AG04449 (cell line): ENCODE measurements around the gene ZFP62.

Experiments
- CTCF ChIA-PET: fragments of 350-600 bp; formaldehyde crosslinking; extraction: SDS; loops from one replicate; lab custom pipeline; 2021; ENCODE audit warnings: antibody characterized with exemption; lab: Yijun Ruan, JAX
- POLR2A ChIA-PET: fragments of 400-600, 350-600 bp; formaldehyde crosslinking; extraction: SDS; loops from one replicate; lab custom pipeline; 2020; ENCODE audit warnings: antibody characterized with exemption, inconsistent platforms; lab: Yijun Ruan, JAX
- DNase-seq: peaks from one replicate; pipeline ENCODE4 v3.0.0-alpha.2; 2010; ENCODE audit warnings: low read depth, low spot score
- H3K4me3 ChIP-seq: 2 replicates; pipeline ENCODE4 v1.5.1; 2011; ENCODE audit warnings: low read depth, mild to moderate bottlenecking, control low read depth, low read length
- TF ChIP-seq, protein P1 (sequence below): IDR thresholded peaks from one replicate; pipeline ENCODE4 v1.5.1; 2011; ENCODE audit warnings: mild to moderate bottlenecking, moderate library complexity, low read length, control low read depth, inconsistent platforms; ENCODE audit not compliant: insufficient read depth; ENCODE audit errors: missing control alignments

ZFP62 gene

DNA sequence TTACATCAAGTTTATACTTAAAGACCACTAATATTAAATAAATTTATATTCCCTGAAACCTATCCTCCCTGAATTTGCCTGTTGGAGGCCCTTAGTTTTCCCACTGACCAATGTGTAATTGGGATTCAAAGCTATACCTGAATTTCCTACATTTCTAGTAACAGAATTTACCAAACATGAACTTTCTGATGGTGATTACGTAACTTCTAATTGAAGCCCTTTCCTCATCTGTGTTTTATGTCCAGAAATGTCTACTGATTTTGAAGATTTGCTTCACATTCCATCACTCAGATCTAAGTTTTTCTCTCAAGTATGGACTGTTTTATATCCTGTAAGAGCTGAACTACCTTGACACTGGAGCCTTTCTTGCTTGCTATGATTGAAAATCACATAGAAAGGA, 12.8 kb downstream of the ZFP62 start:
- DNase-seq, result no peak
- ChIA-PET POLR2A (no interaction called here), CTCF (no interaction called here)
- H3K4me3 ChIP-seq, result no peak overlapping the region
- TF ChIP-seq, protein P1, sequence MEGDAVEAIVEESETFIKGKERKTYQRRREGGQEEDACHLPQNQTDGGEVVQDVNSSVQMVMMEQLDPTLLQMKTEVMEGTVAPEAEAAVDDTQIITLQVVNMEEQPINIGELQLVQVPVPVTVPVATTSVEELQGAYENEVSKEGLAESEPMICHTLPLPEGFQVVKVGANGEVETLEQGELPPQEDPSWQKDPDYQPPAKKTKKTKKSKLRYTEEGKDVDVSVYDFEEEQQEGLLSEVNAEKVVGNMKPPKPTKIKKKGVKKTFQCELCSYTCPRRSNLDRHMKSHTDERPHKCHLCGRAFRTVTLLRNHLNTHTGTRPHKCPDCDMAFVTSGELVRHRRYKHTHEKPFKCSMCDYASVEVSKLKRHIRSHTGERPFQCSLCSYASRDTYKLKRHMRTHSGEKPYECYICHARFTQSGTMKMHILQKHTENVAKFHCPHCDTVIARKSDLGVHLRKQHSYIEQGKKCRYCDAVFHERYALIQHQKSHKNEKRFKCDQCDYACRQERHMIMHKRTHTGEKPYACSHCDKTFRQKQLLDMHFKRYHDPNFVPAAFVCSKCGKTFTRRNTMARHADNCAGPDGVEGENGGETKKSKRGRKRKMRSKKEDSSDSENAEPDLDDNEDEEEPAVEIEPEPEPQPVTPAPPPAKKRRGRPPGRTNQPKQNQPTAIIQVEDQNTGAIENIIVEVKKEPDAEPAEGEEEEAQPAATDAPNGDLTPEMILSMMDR, result no peak

GRCh38 chr5:180847026-180847425, 14.1 kb downstream of the ZFP62 start:
- ChIA-PET POLR2A (no interaction called here), CTCF (no interaction called here)
- H3K4me3 ChIP-seq, result no peak overlapping the region

DNA sequence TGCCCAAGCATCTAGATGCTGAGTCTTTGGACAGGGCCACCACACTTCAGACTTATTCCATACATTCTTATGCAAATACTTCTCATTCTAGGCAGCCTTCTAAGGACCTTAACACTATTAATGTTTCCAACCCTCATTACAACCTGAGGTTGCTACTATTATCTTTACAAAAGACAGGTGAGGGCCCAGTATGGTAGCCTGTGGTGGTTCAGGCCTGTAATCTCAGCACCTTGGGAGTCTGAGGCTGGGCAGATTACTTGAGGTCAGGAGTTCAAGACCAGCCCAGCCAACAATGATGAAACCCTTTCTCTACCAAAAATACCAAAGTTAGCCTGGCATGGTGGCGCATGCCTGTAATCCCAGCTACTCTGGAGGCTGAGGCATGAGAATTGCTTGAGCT, 16.2 kb downstream of the ZFP62 start:
- no peak for DNase-seq
- no peak overlapping the region for H3K4me3 ChIP-seq
- ChIA-PET CTCF (no interaction called here), POLR2A (no interaction called here)
- TF ChIP-seq, protein P1, result no peak

More at GRCh38 chr5:180847026-180847425, 14.1 kb downstream of the ZFP62 start:
- TF ChIP-seq, protein P1, result no peak
- no peak for DNase-seq

GRCh38 chr5:180844432-180844831, 16.6 kb downstream of the ZFP62 start:
- DNase-seq, result no peak
- H3K4me3 ChIP-seq, result no peak overlapping the region
- TF ChIP-seq, protein P1, result no peak
- ChIA-PET POLR2A (no interaction called here), CTCF (no interaction called here)

- H3K4me3 ChIP-seq, result no peak overlapping the region
- POLR2A ChIA-PET, result no interaction called here
- DNase-seq, result no peak
- CTCF ChIA-PET, result interaction anchor here (1.2 kb wide), 1 partner anchor 8 kb away, joined by 4 read pairs; no protein-coding TSS in a partner anchor
- TF ChIP-seq, protein P1, result no peak
Measured at GRCh38 chr5:180839935-180840334, 21.1 kb downstream of the ZFP62 start.

- TF ChIP-seq, protein P1, result no peak
- no peak overlapping the region for H3K4me3 ChIP-seq
- DNase-seq, result no peak
- POLR2A ChIA-PET, result interaction anchor here (0.9 kb wide), 1 partner anchor 8 kb away, joined by 3 read pairs; no protein-coding TSS in a partner anchor
- CTCF ChIA-PET, result interaction anchor here (1.2 kb wide), 1 partner anchor 8 kb away, joined by 4 read pairs; no protein-coding TSS in a partner anchor
Measured at GRCh38 chr5:180839227-180839626, 21.8 kb downstream of the ZFP62 start.
